Sigmoid colon (tissue), 7 donors: ENCODE data around the gene BAD. TPM values are rescaled to one million over a fixed set of nuclear protein-coding genes. Genes with fewer than 3 reads are reported as not detected.

Source experiments
- DNase-seq: peaks from one replicate; pipeline ENCODE4 v3.0.0-alpha.2; 2019
- H3K27ac ChIP-seq, 4 donors: fragments of 200-600 bp; sonication (generic); one replicate each; pipeline ENCODE4 v1.5.1; 2016 to 2019; ENCODE audit warnings: mild to moderate bottlenecking in 1 of 4
- H3K27me3 ChIP-seq, 3 donors: fragments of 200-600 bp; sonication (generic); one replicate each; pipeline ENCODE4 v1.5.1; 2019; ENCODE audit warnings: mild to moderate bottlenecking in 1 of 3
- H3K36me3 ChIP-seq, 4 donors: fragments of 200-600 bp; sonication (generic); one replicate each; pipeline ENCODE4 v1.5.1; 2016 to 2019
- H3K4me1 ChIP-seq, 4 donors: fragments of 200-600 bp; sonication (generic); one replicate each; pipeline ENCODE4 v1.5.1; 2017 to 2019
- H3K4me3 ChIP-seq, 4 donors: fragments of 200-600 bp; sonication (generic); one replicate each; pipeline ENCODE4 v1.5.1; 2017 to 2019; ENCODE audit warnings: mild to moderate bottlenecking in 2 of 4, moderate library complexity in 1 of 4
- H3K9me3 ChIP-seq, 4 donors: fragments of 200-600 bp in 3 of 4; sonication (generic) in 3 of 4; one replicate each; pipeline versions ENCODE4 v1.5.1 to v1.6.1; 2013 to 2019
- CTCF ChIP-seq, 4 experiments: fragments of 450-650 bp in 3 of 4; fragments of 200-600 bp in 1 of 4; IDR thresholded peaks; one replicate each; pipeline ENCODE4 v1.5.1; 2016 to 2019; ENCODE audit warnings: antibody characterized with exemption in 4 of 4, mild to moderate bottlenecking in 3 of 4, moderate library complexity in 2 of 4
- EP300 ChIP-seq, 4 donors: sonication (generic); formaldehyde crosslinking; IDR thresholded peaks; one replicate each; pipeline ENCODE4 v1.6.1; 2017; ENCODE audit warnings: antibody characterized with exemption in 4 of 4
- POLR2A ChIP-seq, 2 donors: fragments of 450-650 bp; IDR thresholded peaks; one replicate each; pipeline ENCODE4 v1.6.1; 2016; ENCODE audit warnings: antibody characterized with exemption in 2 of 2, mild to moderate bottlenecking in 2 of 2, moderate library complexity in 2 of 2
- POLR2AphosphoS5 ChIP-seq, 4 donors: sonication (generic); formaldehyde crosslinking; IDR thresholded peaks; one replicate each; pipeline ENCODE4 v1.6.1; 2017; ENCODE audit warnings: antibody characterized with exemption in 4 of 4
- WGBS, 2 donors: extraction: QIAGEN DNeasy Blood & Tissue Kit; methylation state at CpG; one replicate each; pipeline ENCODE4 v1.1.7; 2013; 5-methylcytosine and 5-hydroxymethylcytosine counted together
- intact Hi-C: fragments of 100-400 bp; cut with DNase I; formaldehyde crosslinking; loops from one replicate; pipeline ENCODE4 v1.15.1; 2023
- polyA plus RNA-seq, 3 donors: library from polyadenylated mRNA; stranded (reverse); fragments of 200-250 nt; gene quantifications; one replicate each; pipeline ENCODE4 v1.2.3, GENCODE V29; 2013
- total RNA-seq, 4 donors: library from RNA; depleted of rRNA; stranded (reverse); fragments of >200 nt; gene quantifications; one replicate each; pipeline ENCODE4 v1.1.0, GENCODE V29; 2016
- donor health status: healthy with polysubstance abuse.
- donor health status: Bipolar disorder and iron deficiency.
- donor health status: healthy.

BAD gene
- total and polyA plus RNA-seq, 7 donors, result 95.3 to 264 (median 127) TPM

DNA sequence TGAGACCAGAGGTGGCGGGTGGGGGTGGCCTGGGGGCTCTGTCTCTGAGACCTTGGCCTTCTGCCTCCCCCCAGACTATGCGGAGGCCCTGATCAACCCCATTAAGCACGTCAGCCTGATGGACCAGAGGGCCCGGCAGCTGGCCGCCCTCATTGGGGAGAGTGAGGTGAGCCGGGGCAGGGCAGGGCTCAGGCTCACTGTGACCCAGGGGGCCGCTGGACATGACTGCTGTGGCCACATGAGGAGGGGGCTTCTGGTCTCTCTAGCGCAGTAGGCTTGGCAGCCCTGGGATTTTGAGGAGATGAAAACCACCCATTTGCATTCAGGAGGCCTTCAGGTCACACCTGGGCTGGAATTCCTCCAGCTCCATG is 20.5 kb downstream of the BAD start:
- peaks cover 0 to 21% (median 20%) of the 10 kb centered on the region in 4 donors for H3K4me1 ChIP-seq
- 95 to 96% methylated on average over 8 of the region's 8 CpGs for WGBS, 2 donors
- H3K9me3 ChIP-seq, result no peaks in the 10 kb centered on the region
- no peaks in the 10 kb centered on the region for H3K27me3 ChIP-seq
- no peak for DNase-seq
- intact Hi-C loops, result no loop called here
- peaks cover 0 to 63% (median 37%) of the 10 kb centered on the region in 4 donors for H3K36me3 ChIP-seq
- H3K4me3 ChIP-seq, result no peak overlapping the region
- TF ChIP-seq EP300 (IDR thresholded peaks at IDR 0.05), result no peak
- no peak for TF ChIP-seq POLR2AphosphoS5 (IDR thresholded peaks at IDR 0.05)
- TF ChIP-seq CTCF (IDR thresholded peaks at IDR 0.05), result no peak
- TF ChIP-seq POLR2A (IDR thresholded peaks at IDR 0.05), result no peak
- H3K27ac ChIP-seq, result no peak overlapping the region

DNA sequence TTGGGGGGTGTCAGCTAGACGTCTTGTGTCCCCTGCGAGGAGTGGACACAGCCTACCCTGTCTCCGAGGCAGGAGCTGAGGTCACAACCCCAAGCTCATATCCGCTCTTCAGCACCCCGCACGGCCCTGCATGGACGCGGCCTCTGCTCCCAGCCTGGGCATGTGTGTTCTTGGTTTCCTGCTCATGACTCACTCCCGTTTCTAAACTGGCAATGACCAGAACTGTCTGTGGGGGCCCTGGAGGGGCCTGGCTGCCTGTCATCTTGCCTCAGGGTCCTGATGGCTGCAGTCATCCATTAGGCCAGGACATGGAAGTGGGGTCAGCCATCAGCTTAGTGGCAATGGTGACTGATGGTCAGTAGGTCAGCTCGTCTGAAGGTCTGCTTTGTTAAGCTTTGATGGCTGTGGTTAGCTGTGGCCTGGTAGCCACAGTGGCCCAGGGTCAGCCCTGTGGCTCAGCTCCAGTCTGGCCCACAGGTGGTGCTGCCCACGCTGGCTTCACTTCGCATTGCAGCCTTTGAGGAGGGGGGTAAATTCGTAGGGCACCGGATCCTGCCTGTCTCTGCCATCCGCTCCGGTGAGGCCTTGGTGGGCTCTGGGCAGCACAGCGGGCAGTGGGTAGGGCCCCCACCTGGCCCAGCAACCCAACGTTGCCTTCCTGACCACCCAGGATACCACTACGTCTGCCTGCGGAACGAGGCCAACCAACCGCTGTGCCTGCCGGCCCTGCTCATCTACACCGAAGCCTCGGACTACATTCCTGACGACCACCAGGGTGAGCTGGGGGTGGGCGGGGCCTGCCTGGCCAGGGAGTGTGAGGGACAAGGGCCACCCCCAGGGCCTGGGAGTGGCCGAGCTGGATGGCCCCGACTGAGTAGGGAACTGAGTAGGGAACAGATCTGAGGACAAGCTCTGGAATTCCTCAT is 21.2 kb downstream of the BAD start:
- no peak for DNase-seq
- H3K9me3 ChIP-seq, result no peaks in the 10 kb centered on the region
- 87% methylated on average over 29 of the region's 29 CpGs for WGBS, 2 donors
- intact Hi-C loops, result no loop called here
- H3K4me1 ChIP-seq, result peaks cover 0 to 14% (median 13%) of the 10 kb centered on the region in 4 donors
- H3K27ac ChIP-seq, result no peak overlapping the region
- TF ChIP-seq EP300 (IDR thresholded peaks at IDR 0.05), result no peak
- no peak for TF ChIP-seq CTCF (IDR thresholded peaks at IDR 0.05)
- no peak for TF ChIP-seq POLR2A (IDR thresholded peaks at IDR 0.05)
- no peak for TF ChIP-seq POLR2AphosphoS5 (IDR thresholded peaks at IDR 0.05)
- no peak overlapping the region for H3K4me3 ChIP-seq
- H3K36me3 ChIP-seq, result peaks cover 0 to 69% (median 44%) of the 10 kb centered on the region in 4 donors
- no peaks in the 10 kb centered on the region for H3K27me3 ChIP-seq

DNA sequence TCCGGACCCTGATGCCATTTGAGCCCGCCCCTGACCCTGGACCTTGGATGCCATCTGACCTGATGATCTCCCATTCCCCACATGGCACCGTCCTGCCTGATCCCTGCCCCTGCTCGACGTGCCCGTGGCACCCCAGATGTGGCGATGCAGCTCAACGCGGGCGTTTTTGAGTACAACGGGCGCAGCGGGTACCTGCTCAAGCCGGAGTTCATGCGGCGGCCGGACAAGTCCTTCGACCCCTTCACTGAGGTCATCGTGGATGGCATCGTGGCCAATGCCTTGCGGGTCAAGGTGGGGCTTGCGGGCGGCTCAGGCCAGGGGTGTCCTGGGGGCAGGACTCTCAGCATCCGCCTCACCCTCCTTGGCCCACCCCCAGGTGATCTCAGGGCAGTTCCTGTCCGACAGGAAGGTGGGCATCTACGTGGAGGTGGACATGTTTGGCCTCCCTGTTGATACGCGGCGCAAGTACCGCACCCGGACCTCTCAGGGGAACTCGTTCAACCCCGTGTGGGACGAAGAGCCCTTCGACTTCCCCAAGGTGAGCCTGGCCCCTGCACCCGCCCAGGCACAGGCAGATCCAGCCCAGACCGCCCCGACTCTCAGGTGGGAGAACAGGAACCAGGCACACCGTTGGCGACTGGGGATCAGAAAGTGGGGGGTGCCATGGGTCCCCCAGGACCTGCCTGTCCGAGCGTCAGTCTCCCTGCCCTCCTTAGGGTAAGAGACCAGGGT is 22.0 kb downstream of the BAD start:
- H3K36me3 ChIP-seq, result peaks cover 0 to 75% (median 47%) of the 10 kb centered on the region in 4 donors
- TF ChIP-seq POLR2AphosphoS5 (IDR thresholded peaks at IDR 0.05) (no peak), POLR2A (IDR thresholded peaks at IDR 0.05) (no peak), CTCF (IDR thresholded peaks at IDR 0.05) (no peak), EP300 (IDR thresholded peaks at IDR 0.05) (no peak)
- H3K4me1 ChIP-seq, result peaks cover 0 to 6% (median 5%) of the 10 kb centered on the region in 4 donors
- DNase-seq, result no peak
- no peaks in the 10 kb centered on the region for H3K9me3 ChIP-seq
- no peak overlapping the region for H3K27ac ChIP-seq
- WGBS, 2 donors, result 94 to 96% methylated on average over 42 of the region's 42 CpGs
- no peaks in the 10 kb centered on the region for H3K27me3 ChIP-seq
- intact Hi-C loops, result no loop called here
- H3K4me3 ChIP-seq, result no peak overlapping the region

DNA sequence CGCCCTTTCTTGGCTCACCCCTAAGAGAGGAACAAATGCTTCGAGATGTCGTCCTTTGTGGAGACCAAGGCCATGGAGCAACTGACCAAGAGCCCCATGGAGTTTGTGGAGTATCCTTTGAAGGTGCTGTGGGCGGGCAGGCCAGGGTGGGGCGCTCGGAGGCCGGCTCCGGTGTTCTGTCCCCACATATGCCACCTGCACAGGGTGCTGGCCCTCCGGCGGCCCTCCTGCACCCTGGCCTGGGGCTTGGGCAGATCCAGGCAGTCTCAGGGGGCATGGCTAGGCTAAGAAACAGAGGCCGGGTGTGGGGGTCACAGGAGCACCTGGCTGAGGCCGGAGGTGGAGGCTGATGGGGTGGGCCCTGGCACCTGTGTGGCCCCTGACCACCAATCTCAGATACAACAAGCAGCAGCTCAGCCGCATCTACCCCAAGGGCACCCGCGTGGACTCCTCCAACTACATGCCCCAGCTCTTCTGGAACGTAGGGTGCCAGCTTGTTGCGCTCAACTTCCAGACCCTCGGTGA is 22.8 kb downstream of the BAD start:
- TF ChIP-seq EP300 (IDR thresholded peaks at IDR 0.05) (no peak), POLR2A (IDR thresholded peaks at IDR 0.05) (no peak), POLR2AphosphoS5 (IDR thresholded peaks at IDR 0.05) (no peak), CTCF (IDR thresholded peaks at IDR 0.05) (no peak)
- Histone ChIP-seq H3K4me1 (no peaks in the 10 kb centered on the region), H3K9me3 (no peaks in the 10 kb centered on the region), H3K4me3 (no peak overlapping the region), H3K27me3 (no peaks in the 10 kb centered on the region), H3K36me3 (peaks cover 0 to 77% (median 49%) of the 10 kb centered on the region in 4 donors), H3K27ac (no peak overlapping the region)
- DNase-seq, result no peak
- intact Hi-C loops, result no loop called here
- 91 to 95% methylated on average over 18 of the region's 18 CpGs for WGBS, 2 donors
